HCT116 (cell line): Measurements from ENCODE around the gene NSMCE1. TPM values are rescaled to one million over a fixed set of nuclear protein-coding genes. Genes with fewer than 3 reads are reported as not detected.

Experiments
- ATAC-seq: fragments of 200-7000 bp; cut with Tn5 transposase; 2 replicates; pipeline ENCODE4 v1.9.1; 2020; ENCODE audit warnings: mild to moderate bottlenecking, moderate library complexity
- BruUV-seq: library from RNA; stranded (reverse); fragments of 400-500 nt; replicated peaks from 2 replicates; lab custom pipeline; 2021; lab: Mats Ljungman, UMichigan
- CTCF ChIA-PET: fragments of 300-600 bp; sonication (Branson Sonifier 250); formaldehyde crosslinking; loops from one replicate; lab custom pipeline; 2021; ENCODE audit warnings: antibody characterized with exemption; lab: Charles Lee
- POLR2A ChIA-PET: fragments of 300-600, 350-600 bp; sonication (Branson Sonifier 250); formaldehyde crosslinking; loops from one replicate; lab custom pipeline; 2021; ENCODE audit warnings: antibody characterized with exemption; lab: Charles Lee
- RAD21 ChIA-PET, 2 experiments: fragments of 300-600 bp; sonication (Branson Sonifier 250); formaldehyde crosslinking; loops; one replicate each; lab custom pipeline; 2023; ENCODE audit warnings: low total read pairs in 2 of 2; ENCODE audit not compliant: uncharacterized antibody in 2 of 2, unreplicated experiment in 2 of 2, low non-redundant PET in 1 of 2; lab: Charles Lee
- DNase-seq: peaks from one replicate; pipeline ENCODE4 v3.0.0-alpha.2; 2010; ENCODE audit warnings: low read depth, low spot score
- H2AFZ ChIP-seq: fragments of 200-600 bp; shearing (Covaris generic), sonication (generic); 2 replicates; pipeline ENCODE4 v1.6.1; 2017; ENCODE audit warnings: low read depth, mixed run types, mixed read lengths, antibody characterized with exemption, low read length; ENCODE audit not compliant: poor library complexity, severe bottlenecking
- H3K27ac ChIP-seq: 2 replicates; pipeline ENCODE4 v1.5.1; 2012; ENCODE audit warnings: low read depth, low read length
- H3K27me3 ChIP-seq: fragments of 200-600 bp; sonication (generic); 2 replicates; pipeline ENCODE4 v1.6.1; 2016; ENCODE audit warnings: mixed run types, low read length, mixed read lengths; ENCODE audit not compliant: insufficient read depth
- H3K36me3 ChIP-seq, 2 experiments: fragments of 200-500 bp in 1 of 2; fragments of 200-600 bp in 1 of 2; sonication (Bioruptor generic) in 1 of 2; sonication (generic) in 1 of 2; 2 replicates each; pipeline versions ENCODE4 v1.5.1 to v1.6.1; 2014 to 2016; ENCODE audit warnings: low read length in 2 of 2, inconsistent platforms in 1 of 2, mixed read lengths in 1 of 2, mixed run types in 1 of 2; ENCODE audit not compliant: insufficient read depth in 2 of 2, control insufficient read depth in 1 of 2
- H3K4me1 ChIP-seq, 2 experiments: fragments of 200-600 bp in 1 of 2; sonication (generic) in 1 of 2; 2 replicates each; pipeline versions ENCODE4 v1.5.1 to v1.6.1; 2012 to 2017; ENCODE audit warnings: low read length in 2 of 2, inconsistent platforms in 1 of 2, mild to moderate bottlenecking in 1 of 2, mixed read lengths in 1 of 2, mixed run types in 1 of 2, moderate library complexity in 1 of 2; ENCODE audit not compliant: insufficient read depth in 2 of 2, control insufficient read depth in 1 of 2
- H3K4me2 ChIP-seq: fragments of 200-600 bp; sonication (generic); 2 replicates; pipeline ENCODE4 v1.6.1; 2017; ENCODE audit warnings: mixed run types, low read length, mixed read lengths
- H3K4me3 ChIP-seq, 2 experiments: fragments of 200-600 bp in 1 of 2; sonication (generic) in 1 of 2; replicated peaks in 1 of 2; 2 replicates each; pipeline ENCODE4 v1.5.1; 2011 to 2016; ENCODE audit warnings: low read length in 2 of 2, control low read depth in 1 of 2, low read depth in 1 of 2, mild to moderate bottlenecking in 1 of 2, mixed read lengths in 1 of 2, mixed run types in 1 of 2
- H3K79me2 ChIP-seq: fragments of 200-600 bp; sonication (generic); 2 replicates; pipeline ENCODE4 v1.6.1; 2017; ENCODE audit warnings: mild to moderate bottlenecking, mixed run types, low read length, moderate library complexity, mixed read lengths; ENCODE audit not compliant: insufficient read depth
- H3K9ac ChIP-seq: fragments of 200-600 bp; sonication (generic); 2 replicates; pipeline ENCODE4 v1.6.1; 2016; ENCODE audit warnings: low read length, mixed read lengths
- H3K9me2 ChIP-seq: fragments of 200-600 bp; sonication (generic), shearing (Covaris generic); 2 replicates; pipeline ENCODE4 v1.6.1; 2017; ENCODE audit warnings: mixed run types, mild to moderate bottlenecking, moderate library complexity; ENCODE audit not compliant: insufficient read depth
- H3K9me3 ChIP-seq, 2 experiments: fragments of 200-500 bp in 1 of 2; fragments of 200-600 bp in 1 of 2; sonication (Bioruptor generic) in 1 of 2; sonication (generic) in 1 of 2; 2 replicates each; pipeline ENCODE4 v1.6.1; 2014 to 2017; ENCODE audit warnings: low read length in 2 of 2, mixed read lengths in 2 of 2, inconsistent platforms in 1 of 2, low read depth in 1 of 2, mild to moderate bottlenecking in 1 of 2, mixed run types in 1 of 2, moderate library complexity in 1 of 2; ENCODE audit not compliant: control insufficient read depth in 1 of 2, insufficient read depth in 1 of 2
- H4K20me1 ChIP-seq: fragments of 200-600 bp; sonication (generic), shearing (Covaris generic); 2 replicates; pipeline ENCODE4 v1.6.1; 2017; ENCODE audit warnings: mixed run types, mild to moderate bottlenecking, moderate library complexity; ENCODE audit not compliant: insufficient read depth
- ATF3 ChIP-seq: IDR thresholded peaks from 2 replicates; pipeline ENCODE4 v1.6.1; 2012
- CBX3 ChIP-seq: IDR thresholded peaks from 2 replicates; pipeline ENCODE4 v1.6.1; 2012; ENCODE audit warnings: low read depth
- CTCF ChIP-seq, 3 experiments: fragments of 200-600 bp in 1 of 3; sonication (generic) in 1 of 3; IDR thresholded peaks in 2 of 3; conservative IDR thresholded peaks in 1 of 3; 2 replicates each; pipeline ENCODE4 v1.5.1; 2012 to 2017; ENCODE audit warnings: low read depth in 2 of 3, low read length in 2 of 3, antibody characterized with exemption in 1 of 3, borderline replicate concordance in 1 of 3, control low read depth in 1 of 3, mild to moderate bottlenecking in 1 of 3, mixed read lengths in 1 of 3, mixed run types in 1 of 3, moderate library complexity in 1 of 3; ENCODE audit not compliant: insufficient read depth in 1 of 3
- EGR1 ChIP-seq: IDR thresholded peaks from 2 replicates; pipeline ENCODE4 v1.6.1; 2012; ENCODE audit warnings: low read depth
- ELF1 ChIP-seq: IDR thresholded peaks from 2 replicates; pipeline ENCODE4 v1.6.1; 2012; ENCODE audit warnings: low read depth, borderline replicate concordance
- EZH2 ChIP-seq: fragments of 200-600 bp; sonication (generic); IDR thresholded peaks from 2 replicates; pipeline ENCODE4 v1.6.1; 2017; ENCODE audit warnings: antibody characterized with exemption, mixed run types
- FOSL1 ChIP-seq: IDR thresholded peaks from 2 replicates; pipeline ENCODE4 v1.6.1; 2012; ENCODE audit warnings: low read depth
- JUND ChIP-seq: IDR thresholded peaks from 2 replicates; pipeline ENCODE4 v1.6.1; 2012
- POLR2A ChIP-seq: IDR thresholded peaks from 2 replicates; pipeline ENCODE4 v1.7.0; 2011; ENCODE audit warnings: borderline replicate concordance; ENCODE audit not compliant: insufficient read depth, insufficient read length; ENCODE audit errors: extremely low read depth
- POLR2AphosphoS5 ChIP-seq: IDR thresholded peaks from 2 replicates; pipeline ENCODE4 v1.6.1; 2011; ENCODE audit warnings: mild to moderate bottlenecking, low read depth, low read length, moderate library complexity
- REST ChIP-seq: IDR thresholded peaks from 2 replicates; pipeline ENCODE4 v1.6.1; 2012; ENCODE audit warnings: low read depth
- SIN3A ChIP-seq: IDR thresholded peaks from 2 replicates; pipeline ENCODE4 v1.6.1; 2012; ENCODE audit warnings: low read depth
- SP1 ChIP-seq: IDR thresholded peaks from 2 replicates; pipeline ENCODE4 v1.6.1; 2012; ENCODE audit warnings: low read depth
- SRF ChIP-seq: IDR thresholded peaks from 2 replicates; pipeline ENCODE4 v1.6.1; 2012; ENCODE audit warnings: low read depth
- YY1 ChIP-seq: IDR thresholded peaks from 2 replicates; pipeline ENCODE4 v1.6.1; 2011; ENCODE audit warnings: low read length, low read depth, moderate library complexity, mild to moderate bottlenecking; ENCODE audit not compliant: insufficient replicate concordance; ENCODE audit errors: extremely low read depth
- ZBTB33 ChIP-seq: IDR thresholded peaks from 2 replicates; pipeline ENCODE4 v1.6.1; 2011; ENCODE audit warnings: mild to moderate bottlenecking, low read length, moderate library complexity; ENCODE audit not compliant: insufficient replicate concordance; ENCODE audit errors: extremely low read depth
- ZNF274 ChIP-seq: fragments of 200-500 bp; sonication (Bioruptor generic); IDR thresholded peaks from 2 replicates; pipeline ENCODE4 v1.6.1; 2014; ENCODE audit warnings: mild to moderate bottlenecking, low read depth, low read length, inconsistent platforms
- intact Hi-C: fragments of 100-400 bp; cut with micrococcal nuclease; formaldehyde crosslinking; loops from 2 replicates; pipeline ENCODE4 v1.10.0; 2022
- total RNA-seq: library from RNA; stranded (reverse); gene quantifications from one replicate; pipeline ENCODE4 v1.2.1, GENCODE V29; 2021; ENCODE audit not compliant: unreplicated experiment

NSMCE1 gene
- total RNA-seq, 1 experiment from 2014 or later, result 85.6 TPM

- TF ChIP-seq EGR1, result no peak
- TF ChIP-seq REST, result no peak
- TF ChIP-seq POLR2AphosphoS5, result no peak
- TF ChIP-seq POLR2A, result no peak
- no peak for TF ChIP-seq EZH2
- TF ChIP-seq CBX3, result no peak
- TF ChIP-seq ZBTB33, result no peak
- no peak for TF ChIP-seq SRF
- TF ChIP-seq SP1, result no peak
- TF ChIP-seq JUND, result no peak
- TF ChIP-seq FOSL1, result no peak
- TF ChIP-seq YY1, result no peak
- TF ChIP-seq SIN3A, result no peak
- TF ChIP-seq ELF1, result no peak
- TF ChIP-seq ZNF274, result no peak
- no peak for TF ChIP-seq CTCF (IDR thresholded peaks at IDR 0.05 in 2 of 3, conservative IDR thresholded peaks at IDR 0.05 in 1 of 3; ENCODE audit: borderline replicate concordance in 1 of 3, insufficient read depth in 1 of 3, low read depth in 2 of 3, low read length in 2 of 3)
- no peak for TF ChIP-seq ATF3
- TF ChIP-seq, all 23 proteins: peak for 0
- Histone ChIP-seq H3K27ac (no peak overlapping the region), H2AFZ (no peak overlapping the region), H3K36me3 (no peaks in the 10 kb centered on the region), H4K20me1 (no peaks in the 10 kb centered on the region), H3K27me3 (no peaks in the 10 kb centered on the region), H3K4me1 (peaks cover 7 to 8% of the 10 kb centered on the region in 2 experiments; a peak in 3 of 4 replicates), H3K9ac (no peak overlapping the region), H3K9me3 (no peaks in the 10 kb centered on the region), H3K4me3 (no peak overlapping the region), H3K4me2 (no peak overlapping the region), H3K79me2 (no peaks in the 10 kb centered on the region), H3K9me2 (no peaks in the 10 kb centered on the region)
- ChIA-PET POLR2A (no interaction called here), RAD21 (no interaction called here), CTCF (interaction anchor here (0.6 kb wide), 1 partner anchor 272 kb away, joined by 3 read pairs; no protein-coding TSS in a partner anchor)
- DNase-seq (no peak), ATAC-seq (no peak)
- no TSS peak for BruUV-seq
- intact Hi-C loops, result no loop called here
These were observed 58.4 kb downstream of the NSMCE1 start for GRCh38 chr16:27210174-27210573.
